GM23338 (cell line): Measurements from ENCODE around the gene PDE4B. TPM values are rescaled to one million over a fixed set of nuclear protein-coding genes. Genes with fewer than 3 reads are reported as not detected.

ENCODE experiments used
- ATAC-seq: fragments of 200-7000 bp; cut with Tn5 transposase; 3 replicates; pipeline ENCODE4 v1.9.1; 2020
- DNase-seq: peaks from one replicate; pipeline ENCODE4 v3.0.0-alpha.2; 2015; ENCODE audit warnings: low spot score
- H2AFZ ChIP-seq: fragments of 200-600 bp; sonication (generic); 2 replicates; pipeline ENCODE4 v1.8.0; 2016; ENCODE audit warnings: antibody characterized with exemption, mild to moderate bottlenecking, moderate library complexity
- H3F3A ChIP-seq: fragments of 200-600 bp; sonication (generic); replicated peaks from 2 replicates; pipeline ENCODE4 v1.8.0; 2017; ENCODE audit warnings: antibody characterized with exemption, mixed run types, low read depth
- H3K27ac ChIP-seq: fragments of 200-600 bp; sonication (generic); 2 replicates; pipeline ENCODE4 v1.6.1; 2016; ENCODE audit warnings: low read depth
- H3K27me3 ChIP-seq: fragments of 200-600 bp; sonication (generic); 2 replicates; pipeline ENCODE4 v1.8.0; 2016; ENCODE audit warnings: mild to moderate bottlenecking, mixed run types, moderate library complexity; ENCODE audit not compliant: insufficient read depth
- H3K36me3 ChIP-seq: fragments of 200-600 bp; sonication (generic); 2 replicates; pipeline ENCODE4 v1.8.0; 2016; ENCODE audit warnings: mild to moderate bottlenecking; ENCODE audit not compliant: insufficient read depth
- H3K4me1 ChIP-seq: fragments of 200-600 bp; sonication (generic); 2 replicates; pipeline ENCODE4 v1.8.0; 2016; ENCODE audit warnings: mild to moderate bottlenecking, moderate library complexity; ENCODE audit not compliant: insufficient read depth
- H3K4me2 ChIP-seq: fragments of 200-600 bp; sonication (generic); 2 replicates; pipeline ENCODE4 v1.7.1; 2017; ENCODE audit warnings: mixed run types
- H3K4me3 ChIP-seq: fragments of 200-600 bp; sonication (generic); 2 replicates; pipeline ENCODE4 v1.6.1; 2016; ENCODE audit warnings: mixed run types
- H3K79me2 ChIP-seq: fragments of 200-600 bp; sonication (generic); replicated peaks from 2 replicates; pipeline ENCODE4 v1.8.0; 2017; ENCODE audit warnings: mild to moderate bottlenecking; ENCODE audit not compliant: insufficient read depth
- H3K9me2 ChIP-seq: fragments of 200-600 bp; sonication (generic); 2 replicates; pipeline ENCODE4 v1.8.0; 2017; ENCODE audit not compliant: insufficient read depth
- H4K20me1 ChIP-seq: fragments of 200-600 bp; sonication (generic); replicated peaks from 2 replicates; pipeline ENCODE4 v1.8.0; 2017; ENCODE audit warnings: mild to moderate bottlenecking; ENCODE audit not compliant: insufficient read depth
- H3K27ac Mint-ChIP-seq: 2 replicates; pipeline ENCODE4 v1.8.0; 2020; ENCODE audit warnings: inconsistent platforms, mild to moderate bottlenecking, moderate library complexity, mixed read lengths
- H3K27me3 Mint-ChIP-seq: 3 replicates; pipeline ENCODE4 v1.8.0; 2022; ENCODE audit warnings: low read depth, mild to moderate bottlenecking, moderate library complexity, mixed read lengths, inconsistent platforms; ENCODE audit not compliant: insufficient read depth, poor library complexity
- H3K36me3 Mint-ChIP-seq: 3 replicates; pipeline ENCODE4 v1.8.0; 2021; ENCODE audit warnings: low read depth, mild to moderate bottlenecking, inconsistent platforms, moderate library complexity, mixed read lengths
- H3K4me1 Mint-ChIP-seq: 3 replicates; pipeline ENCODE4 v1.8.0; 2020; ENCODE audit warnings: mild to moderate bottlenecking, inconsistent platforms, mixed read lengths
- H3K4me3 Mint-ChIP-seq: 3 replicates; pipeline ENCODE4 v1.8.0; 2021; ENCODE audit warnings: moderate library complexity, mild to moderate bottlenecking, inconsistent platforms, mixed read lengths
- H3K9me3 Mint-ChIP-seq: 3 replicates; pipeline ENCODE4 v1.8.0; 2020; ENCODE audit warnings: moderate library complexity, mild to moderate bottlenecking, inconsistent platforms, mixed read lengths
- EZH2phosphoT487 ChIP-seq: fragments of 200-600 bp; sonication (generic); IDR thresholded peaks from one replicate; pipeline ENCODE4 v1.8.1; 2018; ENCODE audit warnings: antibody characterized with exemption; ENCODE audit not compliant: unreplicated experiment
- POLR2AphosphoS5 ChIP-seq: IDR thresholded peaks from 2 replicates; pipeline ENCODE4 v1.6.1; 2016; ENCODE audit warnings: antibody characterized with exemption, low read depth
- STAT1 ChIP-seq: IDR thresholded peaks from one replicate; pipeline ENCODE4 v1.6.1; 2016; ENCODE audit warnings: antibody characterized with exemption; ENCODE audit not compliant: unreplicated experiment
- polyA plus RNA-seq: library from polyadenylated mRNA; unstranded; fragments of >200 nt; fragmentation: Nextera tagmentation; extraction: Ambion mirVana; gene quantifications from 2 replicates; pipeline ENCODE4 v1.2.1, GENCODE V29; 2016
- total RNA-seq: library from RNA; depleted of rRNA; stranded (reverse); fragments of >200 nt; shearing (Covaris generic); gene quantifications from 2 replicates; pipeline ENCODE4 v1.2.3, GENCODE V29; 2014
- TF ChIP-seq, protein P1 (sequence below): fragments of 250-450 bp; sonication (Bioruptor Pico); IDR thresholded peaks from 2 replicates; pipeline ENCODE4 v1.5.0; 2020; ENCODE audit warnings: mild to moderate bottlenecking, moderate library complexity
- TF ChIP-seq, protein P2 (sequence below), 2 experiments: fragments of 200-600 bp in 1 of 2; sonication (generic) in 1 of 2; conservative IDR thresholded peaks; 2 replicates each; pipeline versions ENCODE4 v1.5.1 to v1.6.1; 2016 to 2017; ENCODE audit warnings: antibody characterized with exemption in 2 of 2, low read depth in 2 of 2, mild to moderate bottlenecking in 2 of 2, moderate library complexity in 1 of 2

The PDE4B gene
- total and polyA plus RNA-seq, 2 experiments from 2014 or later: 14.0 to 25.6 TPM

- TF ChIP-seq, protein P1, sequence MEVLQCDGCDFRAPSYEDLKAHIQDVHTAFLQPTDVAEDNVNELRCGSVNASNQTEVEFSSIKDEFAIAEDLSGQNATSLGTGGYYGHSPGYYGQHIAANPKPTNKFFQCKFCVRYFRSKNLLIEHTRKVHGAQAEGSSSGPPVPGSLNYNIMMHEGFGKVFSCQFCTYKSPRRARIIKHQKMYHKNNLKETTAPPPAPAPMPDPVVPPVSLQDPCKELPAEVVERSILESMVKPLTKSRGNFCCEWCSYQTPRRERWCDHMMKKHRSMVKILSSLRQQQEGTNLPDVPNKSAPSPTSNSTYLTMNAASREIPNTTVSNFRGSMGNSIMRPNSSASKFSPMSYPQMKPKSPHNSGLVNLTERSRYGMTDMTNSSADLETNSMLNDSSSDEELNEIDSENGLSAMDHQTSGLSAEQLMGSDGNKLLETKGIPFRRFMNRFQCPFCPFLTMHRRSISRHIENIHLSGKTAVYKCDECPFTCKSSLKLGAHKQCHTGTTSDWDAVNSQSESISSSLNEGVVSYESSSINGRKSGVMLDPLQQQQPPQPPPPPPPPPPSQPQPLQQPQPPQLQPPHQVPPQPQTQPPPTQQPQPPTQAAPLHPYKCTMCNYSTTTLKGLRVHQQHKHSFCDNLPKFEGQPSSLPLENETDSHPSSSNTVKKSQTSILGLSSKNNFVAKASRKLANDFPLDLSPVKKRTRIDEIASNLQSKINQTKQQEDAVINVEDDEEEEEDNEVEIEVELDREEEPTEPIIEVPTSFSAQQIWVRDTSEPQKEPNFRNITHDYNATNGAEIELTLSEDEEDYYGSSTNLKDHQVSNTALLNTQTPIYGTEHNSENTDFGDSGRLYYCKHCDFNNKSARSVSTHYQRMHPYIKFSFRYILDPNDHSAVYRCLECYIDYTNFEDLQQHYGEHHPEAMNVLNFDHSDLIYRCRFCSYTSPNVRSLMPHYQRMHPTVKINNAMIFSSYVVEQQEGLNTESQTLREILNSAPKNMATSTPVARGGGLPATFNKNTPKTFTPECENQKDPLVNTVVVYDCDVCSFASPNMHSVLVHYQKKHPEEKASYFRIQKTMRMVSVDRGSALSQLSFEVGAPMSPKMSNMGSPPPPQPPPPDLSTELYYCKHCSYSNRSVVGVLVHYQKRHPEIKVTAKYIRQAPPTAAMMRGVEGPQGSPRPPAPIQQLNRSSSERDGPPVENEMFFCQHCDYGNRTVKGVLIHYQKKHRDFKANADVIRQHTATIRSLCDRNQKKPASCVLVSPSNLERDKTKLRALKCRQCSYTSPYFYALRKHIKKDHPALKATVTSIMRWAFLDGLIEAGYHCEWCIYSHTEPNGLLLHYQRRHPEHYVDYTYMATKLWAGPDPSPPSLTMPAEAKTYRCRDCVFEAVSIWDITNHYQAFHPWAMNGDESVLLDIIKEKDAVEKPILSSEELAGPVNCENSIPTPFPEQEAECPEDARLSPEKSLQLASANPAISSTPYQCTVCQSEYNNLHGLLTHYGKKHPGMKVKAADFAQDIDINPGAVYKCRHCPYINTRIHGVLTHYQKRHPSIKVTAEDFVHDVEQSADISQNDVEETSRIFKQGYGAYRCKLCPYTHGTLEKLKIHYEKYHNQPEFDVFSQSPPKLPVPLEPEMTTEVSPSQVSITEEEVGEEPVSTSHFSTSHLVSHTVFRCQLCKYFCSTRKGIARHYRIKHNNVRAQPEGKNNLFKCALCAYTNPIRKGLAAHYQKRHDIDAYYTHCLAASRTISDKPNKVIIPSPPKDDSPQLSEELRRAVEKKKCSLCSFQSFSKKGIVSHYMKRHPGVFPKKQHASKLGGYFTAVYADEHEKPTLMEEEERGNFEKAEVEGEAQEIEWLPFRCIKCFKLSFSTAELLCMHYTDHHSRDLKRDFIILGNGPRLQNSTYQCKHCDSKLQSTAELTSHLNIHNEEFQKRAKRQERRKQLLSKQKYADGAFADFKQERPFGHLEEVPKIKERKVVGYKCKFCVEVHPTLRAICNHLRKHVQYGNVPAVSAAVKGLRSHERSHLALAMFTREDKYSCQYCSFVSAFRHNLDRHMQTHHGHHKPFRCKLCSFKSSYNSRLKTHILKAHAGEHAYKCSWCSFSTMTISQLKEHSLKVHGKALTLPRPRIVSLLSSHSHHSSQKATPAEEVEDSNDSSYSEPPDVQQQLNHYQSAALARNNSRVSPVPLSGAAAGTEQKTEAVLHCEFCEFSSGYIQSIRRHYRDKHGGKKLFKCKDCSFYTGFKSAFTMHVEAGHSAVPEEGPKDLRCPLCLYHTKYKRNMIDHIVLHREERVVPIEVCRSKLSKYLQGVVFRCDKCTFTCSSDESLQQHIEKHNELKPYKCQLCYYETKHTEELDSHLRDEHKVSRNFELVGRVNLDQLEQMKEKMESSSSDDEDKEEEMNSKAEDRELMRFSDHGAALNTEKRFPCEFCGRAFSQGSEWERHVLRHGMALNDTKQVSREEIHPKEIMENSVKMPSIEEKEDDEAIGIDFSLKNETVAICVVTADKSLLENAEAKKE (CRISPR knock-in tag): no peak
- TF ChIP-seq POLR2AphosphoS5 (no peak), STAT1 (no peak), EZH2phosphoT487 (no peak)
Measured at GRCh38 chr1:66251546-66251945, 458.9 kb downstream of the PDE4B start (continued).

DNA sequence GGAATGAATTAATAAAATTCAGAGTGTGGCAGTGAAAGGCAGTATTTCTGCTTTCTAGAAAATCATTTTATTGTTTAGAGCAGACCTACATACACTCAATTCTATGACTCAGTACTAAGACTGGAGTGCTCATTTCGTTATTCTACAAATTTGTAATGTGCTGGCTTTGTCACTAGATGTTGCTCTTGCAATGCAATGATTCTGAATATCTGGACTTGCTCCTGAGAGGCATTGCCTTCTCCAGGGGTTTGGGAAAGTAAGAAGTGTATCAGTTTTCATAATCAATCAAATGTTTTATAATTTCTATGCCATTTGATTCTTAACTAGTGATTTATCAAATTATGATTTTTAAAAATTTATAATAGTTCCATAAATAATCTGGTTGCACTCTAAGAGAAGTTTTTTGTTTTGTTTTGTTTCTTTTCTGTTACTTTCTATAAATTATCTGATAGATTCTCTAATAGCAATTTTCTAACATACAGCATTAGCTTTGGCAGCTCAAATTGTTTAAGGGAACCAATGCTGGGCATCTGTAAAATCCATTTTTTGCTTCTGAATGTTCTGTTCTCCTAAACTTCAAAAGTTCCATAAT is 460.7 kb downstream of the PDE4B start:
- H3K4me1 Mint-ChIP-seq: peaks cover 28% of the 10 kb centered on the region
- H3K9me2 ChIP-seq: no peaks in the 10 kb centered on the region
- ATAC-seq: peak; percentile 78
- peak; percentile 68 for DNase-seq
- no peaks in the 10 kb centered on the region for H4K20me1 ChIP-seq
- H3K27me3 Mint-ChIP-seq: peaks cover 2% of the 10 kb centered on the region
- no peaks in the 10 kb centered on the region for H3K79me2 ChIP-seq
- H3F3A ChIP-seq: no peaks in the 10 kb centered on the region
- H3K4me3 ChIP-seq: no peak overlapping the region
- no peaks in the 10 kb centered on the region for H3K27me3 ChIP-seq
- H3K36me3 Mint-ChIP-seq: no peaks in the 10 kb centered on the region
- TF ChIP-seq EZH2phosphoT487: no peak
- TF ChIP-seq, protein P2, sequence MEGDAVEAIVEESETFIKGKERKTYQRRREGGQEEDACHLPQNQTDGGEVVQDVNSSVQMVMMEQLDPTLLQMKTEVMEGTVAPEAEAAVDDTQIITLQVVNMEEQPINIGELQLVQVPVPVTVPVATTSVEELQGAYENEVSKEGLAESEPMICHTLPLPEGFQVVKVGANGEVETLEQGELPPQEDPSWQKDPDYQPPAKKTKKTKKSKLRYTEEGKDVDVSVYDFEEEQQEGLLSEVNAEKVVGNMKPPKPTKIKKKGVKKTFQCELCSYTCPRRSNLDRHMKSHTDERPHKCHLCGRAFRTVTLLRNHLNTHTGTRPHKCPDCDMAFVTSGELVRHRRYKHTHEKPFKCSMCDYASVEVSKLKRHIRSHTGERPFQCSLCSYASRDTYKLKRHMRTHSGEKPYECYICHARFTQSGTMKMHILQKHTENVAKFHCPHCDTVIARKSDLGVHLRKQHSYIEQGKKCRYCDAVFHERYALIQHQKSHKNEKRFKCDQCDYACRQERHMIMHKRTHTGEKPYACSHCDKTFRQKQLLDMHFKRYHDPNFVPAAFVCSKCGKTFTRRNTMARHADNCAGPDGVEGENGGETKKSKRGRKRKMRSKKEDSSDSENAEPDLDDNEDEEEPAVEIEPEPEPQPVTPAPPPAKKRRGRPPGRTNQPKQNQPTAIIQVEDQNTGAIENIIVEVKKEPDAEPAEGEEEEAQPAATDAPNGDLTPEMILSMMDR (conservative IDR thresholded peaks at IDR 0.05; ENCODE audit: low read depth in 2 of 2): peak; percentile 84 to 89
- no peak overlapping the region for H3K4me3 Mint-ChIP-seq
- no peaks in the 10 kb centered on the region for H3K9me3 Mint-ChIP-seq
- no peak overlapping the region for H3K27ac Mint-ChIP-seq
- peaks cover 27% of the 10 kb centered on the region for H3K4me1 ChIP-seq
- H3K4me2 ChIP-seq: no peak overlapping the region
- no peaks in the 10 kb centered on the region for H3K36me3 ChIP-seq
- H2AFZ ChIP-seq: peak overlapping the region; percentile 60; the same call in 1 of the 2 replicates
- H3K27ac ChIP-seq: no peak overlapping the region
